H9 (cell line): Measurements from ENCODE around the gene RBMS2. TPM values are rescaled to one million over a fixed set of nuclear protein-coding genes. Genes with fewer than 3 reads are reported as not detected.

Experiments
- DNase-seq: peaks from one replicate; pipeline ENCODE4 v3.0.0-alpha.2; 2017
- H2AFZ ChIP-seq: one replicate; pipeline ENCODE4 v1.6.1; 2013; ENCODE audit warnings: mild to moderate bottlenecking, low read length, control low read depth, moderate library complexity
- H2AK5ac ChIP-seq: 2 replicates; pipeline ENCODE4 v1.6.1; 2013; ENCODE audit warnings: low read length, control low read depth, mixed read lengths; ENCODE audit not compliant: insufficient read length
- H2BK120ac ChIP-seq: one replicate; pipeline ENCODE4 v1.6.1; 2013; ENCODE audit warnings: low read depth, mild to moderate bottlenecking, low read length, control low read depth, inconsistent platforms; ENCODE audit not compliant: poor library complexity, severe bottlenecking
- H2BK12ac ChIP-seq: 2 replicates; pipeline ENCODE4 v1.6.1; 2013; ENCODE audit warnings: low read length, control low read depth, mixed read lengths, low read depth; ENCODE audit not compliant: insufficient read length
- H2BK15ac ChIP-seq: 2 replicates; pipeline ENCODE4 v1.6.1; 2013; ENCODE audit warnings: low read depth, low read length, control low read depth
- H2BK20ac ChIP-seq: one replicate; pipeline ENCODE4 v1.6.1; 2013; ENCODE audit warnings: low read depth, mild to moderate bottlenecking, low read length, control low read depth, inconsistent platforms; ENCODE audit not compliant: poor library complexity, severe bottlenecking
- H2BK5ac ChIP-seq: 2 replicates; pipeline ENCODE4 v1.6.1; 2013; ENCODE audit warnings: low read length, control low read depth, mixed read lengths; ENCODE audit not compliant: insufficient read length
- H3K14ac ChIP-seq: 2 replicates; pipeline ENCODE4 v1.6.1; 2013; ENCODE audit warnings: low read length, control low read depth; ENCODE audit not compliant: insufficient read depth
- H3K18ac ChIP-seq: 2 replicates; pipeline ENCODE4 v1.6.1; 2013; ENCODE audit warnings: low read depth, mild to moderate bottlenecking, mixed read lengths, low read length, control low read depth; ENCODE audit not compliant: insufficient read length
- H3K23ac ChIP-seq: 2 replicates; pipeline ENCODE4 v1.6.1; 2013; ENCODE audit warnings: low read length, control low read depth, mixed read lengths, low read depth; ENCODE audit not compliant: insufficient read length
- H3K23me2 ChIP-seq: 2 replicates; pipeline ENCODE4 v1.6.1; 2013; ENCODE audit warnings: low read depth, mild to moderate bottlenecking, mixed read lengths, low read length, control low read depth; ENCODE audit not compliant: insufficient read length, poor library complexity, severe bottlenecking
- H3K27ac ChIP-seq: 2 replicates; pipeline ENCODE4 v1.5.1; 2013; ENCODE audit warnings: low read length, control low read depth, mixed read lengths, low read depth; ENCODE audit not compliant: insufficient read length
- H3K27me3 ChIP-seq: 2 replicates; pipeline ENCODE4 v1.6.1; 2013; ENCODE audit warnings: low read length, control low read depth, inconsistent platforms; ENCODE audit not compliant: insufficient read depth
- H3K4ac ChIP-seq: 2 replicates; pipeline ENCODE4 v1.6.1; 2013; ENCODE audit warnings: low read depth, mild to moderate bottlenecking, control low read depth, inconsistent platforms, low read length, moderate library complexity
- H3K4me1 ChIP-seq: 2 replicates; pipeline ENCODE4 v1.6.1; 2013; ENCODE audit warnings: low read length, control low read depth, inconsistent platforms; ENCODE audit not compliant: insufficient read depth
- H3K4me2 ChIP-seq: 2 replicates; pipeline ENCODE4 v1.6.1; 2013; ENCODE audit warnings: low read length, control low read depth, mixed read lengths; ENCODE audit not compliant: insufficient read length, insufficient read depth
- H3K56ac ChIP-seq: 2 replicates; pipeline ENCODE4 v1.6.1; 2013; ENCODE audit warnings: low read depth, mild to moderate bottlenecking, mixed read lengths, low read length, control low read depth; ENCODE audit not compliant: insufficient read length
- H3K79me1 ChIP-seq: 2 replicates; pipeline ENCODE4 v1.6.1; 2013; ENCODE audit warnings: low read depth, mild to moderate bottlenecking, moderate library complexity, low read length, control low read depth, inconsistent platforms; ENCODE audit not compliant: insufficient read depth, poor library complexity, severe bottlenecking
- H3K79me2 ChIP-seq: 2 replicates; pipeline ENCODE4 v1.6.1; 2013; ENCODE audit warnings: low read length, control low read depth, inconsistent platforms; ENCODE audit not compliant: insufficient read depth
- H3K9ac ChIP-seq: 2 replicates; pipeline ENCODE4 v1.6.1; 2013; ENCODE audit warnings: low read length, control low read depth, mixed read lengths; ENCODE audit not compliant: insufficient read length; ENCODE audit errors: extremely low read depth
- H3K9me3 ChIP-seq: one replicate; pipeline ENCODE4 v1.6.1; 2013; ENCODE audit warnings: low read depth, low read length, inconsistent platforms; ENCODE audit not compliant: control insufficient read depth
- H3T11ph ChIP-seq: one replicate; pipeline ENCODE4 v1.6.1; 2013; ENCODE audit warnings: mild to moderate bottlenecking, low read length, control low read depth, inconsistent platforms
- H4K20me1 ChIP-seq: one replicate; pipeline ENCODE4 v1.6.1; 2013; ENCODE audit not compliant: control insufficient read depth, insufficient read length, insufficient read depth
- H4K5ac ChIP-seq: 2 replicates; pipeline ENCODE4 v1.6.1; 2013; ENCODE audit warnings: low read depth, mild to moderate bottlenecking, mixed read lengths, low read length, control low read depth; ENCODE audit not compliant: insufficient read length
- H4K8ac ChIP-seq: replicated peaks from 2 replicates; pipeline ENCODE4 v1.6.1; 2013; ENCODE audit warnings: low read length, control low read depth, mixed read lengths, low read depth; ENCODE audit not compliant: insufficient read length
- H4K91ac ChIP-seq: 2 replicates; pipeline ENCODE4 v1.6.1; 2013; ENCODE audit warnings: low read depth, mild to moderate bottlenecking, moderate library complexity, mixed read lengths, low read length, control low read depth; ENCODE audit not compliant: insufficient read length
- H3K27ac Mint-ChIP-seq, 3 experiments: 2 replicates in 2 of 3; 3 replicates in 1 of 3; pipeline ENCODE4 v1.8.0; 2020 to 2021; ENCODE audit warnings: mixed read lengths in 3 of 3, mild to moderate bottlenecking in 1 of 3, moderate library complexity in 1 of 3
- H3K27me3 Mint-ChIP-seq: 2 replicates; pipeline ENCODE4 v1.8.0; 2021; ENCODE audit warnings: low read depth, mild to moderate bottlenecking, moderate library complexity, mixed read lengths
- H3K36me3 Mint-ChIP-seq, 3 experiments: 2 replicates in 2 of 3; 3 replicates in 1 of 3; pipeline ENCODE4 v1.8.0; 2020 to 2021; ENCODE audit warnings: low read depth in 3 of 3, mixed read lengths in 3 of 3; ENCODE audit not compliant: insufficient read depth in 1 of 3
- H3K4me1 Mint-ChIP-seq, 2 experiments: 2 replicates each; pipeline ENCODE4 v1.8.0; 2020; ENCODE audit warnings: mixed read lengths in 2 of 2
- H3K4me3 Mint-ChIP-seq, 2 experiments: 2 replicates in 1 of 2; 3 replicates in 1 of 2; pipeline ENCODE4 v1.8.0; 2020 to 2021; ENCODE audit warnings: mild to moderate bottlenecking in 2 of 2, mixed read lengths in 2 of 2, moderate library complexity in 1 of 2
- H3K9me3 Mint-ChIP-seq, 2 experiments: 2 replicates in 1 of 2; 3 replicates in 1 of 2; pipeline ENCODE4 v1.8.0; 2020; ENCODE audit warnings: mild to moderate bottlenecking in 2 of 2, mixed read lengths in 2 of 2, moderate library complexity in 1 of 2
- CTCF ChIP-seq: fragments of 200-600 bp; sonication (generic); conservative IDR thresholded peaks from 3 replicates; pipeline ENCODE4 v1.8.0; 2021; ENCODE audit warnings: antibody characterized with exemption, mild to moderate bottlenecking
- total RNA-seq: library from RNA; stranded (reverse); gene quantifications from 2 replicates; pipeline ENCODE4 v1.2.1, GENCODE V29; 2021

The RBMS2 gene
- total RNA-seq, 1 experiment from 2014 or later: 9.5 TPM

- H3K9me3 Mint-ChIP-seq: no peaks in the 10 kb centered on the region
- no peak overlapping the region for H2BK120ac ChIP-seq
- H3K27ac Mint-ChIP-seq: no peak overlapping the region
- no peaks in the 10 kb centered on the region for H3K4me1 ChIP-seq
- no peak overlapping the region for H3K56ac ChIP-seq
- H4K5ac ChIP-seq: no peak overlapping the region
- no peak overlapping the region for H4K91ac ChIP-seq
- no peak overlapping the region for H4K8ac ChIP-seq
- H3K4me2 ChIP-seq: no peak overlapping the region
- no peaks in the 10 kb centered on the region for H3K9me3 ChIP-seq
- no peak overlapping the region for H2BK5ac ChIP-seq
- H3K4me3 Mint-ChIP-seq: no peak overlapping the region
- no peaks in the 10 kb centered on the region for H3K27me3 Mint-ChIP-seq
- H3K4me1 Mint-ChIP-seq: no peaks in the 10 kb centered on the region
- H3K4ac ChIP-seq: no peak overlapping the region
- no peak overlapping the region for H3T11ph ChIP-seq
- no peak overlapping the region for H2BK20ac ChIP-seq
- no peak overlapping the region for H3K23ac ChIP-seq
- no peak for TF ChIP-seq CTCF
- H2BK12ac ChIP-seq: no peak overlapping the region
- H3K27me3 ChIP-seq: no peaks in the 10 kb centered on the region
- no peak for DNase-seq
- no peaks in the 10 kb centered on the region for H4K20me1 ChIP-seq
- no peak overlapping the region for H3K9ac ChIP-seq
- no peak overlapping the region for H3K27ac ChIP-seq
- H3K79me2 ChIP-seq: peaks cover 2% of the 10 kb centered on the region; the same call in 1 of the 2 replicates
- H2BK15ac ChIP-seq: no peak overlapping the region
- H3K23me2 ChIP-seq: no peaks in the 10 kb centered on the region
- no peaks in the 10 kb centered on the region for H3K79me1 ChIP-seq
- no peak overlapping the region for H3K14ac ChIP-seq
- no peaks in the 10 kb centered on the region for H3K36me3 Mint-ChIP-seq
- H3K18ac ChIP-seq: no peak overlapping the region
- H2AFZ ChIP-seq: no peak overlapping the region
- no peak overlapping the region for H2AK5ac ChIP-seq
These were observed 15.9 kb downstream of the RBMS2 start for GRCh38 chr12:56537546-56537945.
